GM19023 (cell line): ENCODE measurements around the gene ATP2C2.
"Not testable (repeated sequence)": the region's sequence is repeated elsewhere in the genome, so short reads cannot be mapped to it uniquely, and the experiment has no call there.

Experiments
- ATAC-seq: cut with Tn5 transposase; IDR thresholded peaks from one replicate; pipeline ENCODE4 v1.9.1; 2021; ENCODE audit warnings: mild to moderate bottlenecking, moderate library complexity; ENCODE audit not compliant: unreplicated experiment

The ATP2C2 gene

GRCh38 chr16:84340325-84341040 lies 27.9 kb upstream of the ATP2C2 start:
- no peak for ATAC-seq

- ATAC-seq, result no peak
These were observed 26.6 kb upstream of the ATP2C2 start for GRCh38 chr16:84341528-84342295.

- not testable (repeated sequence) for ATAC-seq
These were observed 24.5 kb upstream of the ATP2C2 start for GRCh38 chr16:84343800-84344199.

GRCh38 chr16:84344781-84345180 lies 23.6 kb upstream of the ATP2C2 start:
- ATAC-seq, result no peak

- no peak for ATAC-seq
These were observed 21.2 kb upstream of the ATP2C2 start for GRCh38 chr16:84347161-84347560.

GRCh38 chr16:84348386-84348888 lies 19.9 kb upstream of the ATP2C2 start:
- ATAC-seq, result no peak

- no peak for ATAC-seq
These were observed 18.3 kb upstream of the ATP2C2 start for GRCh38 chr16:84349862-84350684.

GRCh38 chr16:84350685-84351400 lies 17.5 kb upstream of the ATP2C2 start:
- no peak for ATAC-seq

GRCh38 chr16:84351630-84352029 lies 16.7 kb upstream of the ATP2C2 start:
- no peak for ATAC-seq

GRCh38 chr16:84354306-84354705 lies 14.0 kb upstream of the ATP2C2 start:
- ATAC-seq, result no peak

- no peak for ATAC-seq
These were observed 13.2 kb upstream of the ATP2C2 start for GRCh38 chr16:84355149-84355548.

GRCh38 chr16:84356176-84356575 lies 12.2 kb upstream of the ATP2C2 start:
- no peak for ATAC-seq

- ATAC-seq, result no peak
These were observed 11.7 kb upstream of the ATP2C2 start for GRCh38 chr16:84356591-84357116.

GRCh38 chr16:84357191-84357651 lies 11.1 kb upstream of the ATP2C2 start:
- ATAC-seq, result no peak

- ATAC-seq, result no peak
These were observed 9.6 kb upstream of the ATP2C2 start for GRCh38 chr16:84358601-84359295.

- ATAC-seq, result no peak
These were observed 9.0 kb upstream of the ATP2C2 start for GRCh38 chr16:84359326-84359725.

GRCh38 chr16:84360170-84360569 lies 8.2 kb upstream of the ATP2C2 start:
- ATAC-seq, result no peak

- ATAC-seq, result no peak
These were observed 7.6 kb upstream of the ATP2C2 start for GRCh38 chr16:84360748-84361147.

- no peak for ATAC-seq
These were observed 6.8 kb upstream of the ATP2C2 start for GRCh38 chr16:84361546-84361945.

- no peak for ATAC-seq
These were observed 5.8 kb upstream of the ATP2C2 start for GRCh38 chr16:84362471-84362941.
